M059J (cell line): ENCODE data around the gene MOG. TPM values are rescaled to one million over a fixed set of nuclear protein-coding genes. Genes with fewer than 3 reads are reported as not detected.
"Not testable (repeated sequence)": the region's sequence is repeated elsewhere in the genome, so short reads cannot be mapped to it uniquely, and the experiment has no call there.

ENCODE experiments used
- DNase-seq: peaks from one replicate; pipeline ENCODE4 v3.0.0-alpha.2; 2012; ENCODE audit warnings: low read depth
- total RNA-seq: library from RNA; depleted of rRNA; stranded (reverse); fragments of >200 nt; shearing (Covaris generic); gene quantifications from 2 replicates; pipeline ENCODE4 v1.2.3, GENCODE V29; 2014

Gene MOG
- total RNA-seq, 1 experiment from 2014 or later = not detected

- no peak for DNase-seq
Observed at GRCh38 chr6:29637247-29637646, 19.6 kb upstream of the MOG start.

- DNase-seq = no peak
Observed at GRCh38 chr6:29641430-29642148, 15.3 kb upstream of the MOG start.

GRCh38 chr6:29647927-29648642, 8.8 kb upstream of the MOG start:
- peak; percentile 57 for DNase-seq

DNA sequence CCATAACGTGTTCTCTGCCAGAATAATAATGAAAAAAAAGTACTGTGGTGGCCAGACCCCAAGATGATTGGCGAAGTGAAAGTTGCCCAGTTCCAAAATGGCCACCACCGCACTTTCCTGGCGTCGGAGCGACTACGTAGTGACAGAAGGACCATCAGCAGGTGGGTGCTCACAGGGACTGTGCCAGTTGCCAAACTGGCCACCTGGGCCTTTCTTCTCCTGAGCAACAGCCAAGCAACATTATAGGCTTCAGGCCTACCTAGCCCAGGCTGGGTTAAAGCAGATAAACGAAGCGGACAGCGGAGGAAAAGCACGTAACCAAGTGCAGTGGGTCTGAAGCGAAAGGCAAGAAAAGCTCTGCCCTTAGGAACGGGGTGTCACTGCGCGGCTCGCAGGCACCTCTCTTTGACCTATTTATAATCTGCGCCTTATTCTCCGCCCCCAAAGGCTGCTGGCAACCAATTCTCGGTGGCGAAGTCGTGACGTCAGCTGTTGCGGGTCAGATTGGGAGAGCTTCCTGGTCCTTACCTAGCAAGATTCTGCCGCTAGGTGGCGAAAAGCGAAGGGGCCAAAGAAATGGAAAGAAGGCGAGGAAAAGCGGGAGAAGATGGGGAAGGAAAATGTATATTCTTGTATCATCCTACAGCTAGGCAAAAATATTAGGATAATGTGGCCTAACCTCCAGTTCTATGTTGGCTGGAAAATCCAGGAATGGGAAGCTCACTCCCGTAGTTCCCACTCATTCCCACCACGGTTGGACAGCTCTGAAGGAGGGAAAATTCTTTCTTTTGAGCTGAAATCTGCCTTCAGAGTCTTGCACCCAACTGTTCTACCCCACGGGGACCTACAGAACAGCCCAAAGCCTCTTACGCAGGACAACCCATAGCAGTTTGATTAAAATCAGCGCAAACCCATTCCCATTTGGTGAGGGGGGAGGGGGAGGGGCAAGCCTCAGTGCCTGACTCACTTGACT, 6.9 kb upstream of the MOG start:
- DNase-seq = peak; percentile 99

- DNase-seq = peak; percentile 53
Observed at GRCh38 chr6:29651413-29652197, 5.3 kb upstream of the MOG start.

GRCh38 chr6:29652198-29652584, 4.7 kb upstream of the MOG start:
- no peak for DNase-seq

DNA sequence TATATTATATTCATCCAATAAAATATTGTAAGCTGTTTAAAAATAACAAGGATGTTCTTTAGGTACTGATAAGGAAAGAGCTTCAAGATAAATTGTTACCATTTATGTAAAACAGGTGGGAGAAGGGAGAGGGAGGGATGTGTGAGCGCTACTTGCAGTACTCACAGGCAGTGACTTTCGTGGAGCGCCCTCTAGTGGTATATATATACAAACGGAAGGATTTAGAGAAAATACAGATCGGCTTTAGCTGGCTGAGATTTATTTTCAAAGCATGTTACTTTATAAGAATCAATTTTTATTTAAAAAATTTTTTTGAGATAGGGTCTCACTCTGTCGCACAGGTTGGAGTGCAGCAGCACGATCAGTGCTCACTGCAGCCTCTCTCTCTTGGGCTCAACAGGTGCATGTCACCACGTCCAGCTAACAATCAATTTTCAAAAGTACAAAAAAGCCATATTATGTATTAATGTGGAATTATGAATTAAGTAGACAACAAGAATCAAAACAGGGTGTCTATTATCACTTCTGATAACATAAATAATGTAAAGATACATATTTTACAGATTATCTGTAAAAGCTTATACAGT, 3.3 kb upstream of the MOG start:
- peak; percentile 68 for DNase-seq

GRCh38 chr6:29655658-29656057, 1.2 kb upstream of the MOG start:
- DNase-seq = no peak

- no peak for DNase-seq
Observed at GRCh38 chr6:29656157-29656556, 735 bp upstream of the MOG start.

DNA sequence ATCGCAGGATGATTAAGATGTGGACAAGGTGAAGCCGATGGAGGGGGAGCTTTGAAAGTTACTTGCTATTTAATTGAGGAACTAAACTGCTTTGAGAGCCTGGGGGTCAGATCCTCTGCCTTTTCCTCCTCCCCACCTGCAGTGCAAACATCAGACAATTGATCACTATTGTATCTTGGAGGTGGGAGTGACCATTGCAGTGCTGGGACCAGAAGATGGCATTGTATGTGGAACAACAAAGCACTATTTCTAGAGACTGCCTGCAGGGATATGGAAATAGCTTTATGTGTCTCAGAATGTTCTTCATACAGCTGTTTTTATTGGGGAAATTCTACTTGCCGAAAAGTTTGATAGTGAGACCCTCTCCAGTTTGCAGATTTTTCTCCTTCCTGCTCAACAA, 4.2 kb downstream of the MOG start:
- DNase-seq = no peak

GRCh38 chr6:29661502-29662141, 4.7 kb downstream of the MOG start:
- peak; percentile 84 for DNase-seq

GRCh38 chr6:29663300-29664042, 6.6 kb downstream of the MOG start:
- no peak for DNase-seq

- DNase-seq = no peak
Observed at GRCh38 chr6:29665942-29666825, 9.3 kb downstream of the MOG start.

GRCh38 chr6:29666826-29667130, 9.9 kb downstream of the MOG start:
- DNase-seq = no peak

DNA sequence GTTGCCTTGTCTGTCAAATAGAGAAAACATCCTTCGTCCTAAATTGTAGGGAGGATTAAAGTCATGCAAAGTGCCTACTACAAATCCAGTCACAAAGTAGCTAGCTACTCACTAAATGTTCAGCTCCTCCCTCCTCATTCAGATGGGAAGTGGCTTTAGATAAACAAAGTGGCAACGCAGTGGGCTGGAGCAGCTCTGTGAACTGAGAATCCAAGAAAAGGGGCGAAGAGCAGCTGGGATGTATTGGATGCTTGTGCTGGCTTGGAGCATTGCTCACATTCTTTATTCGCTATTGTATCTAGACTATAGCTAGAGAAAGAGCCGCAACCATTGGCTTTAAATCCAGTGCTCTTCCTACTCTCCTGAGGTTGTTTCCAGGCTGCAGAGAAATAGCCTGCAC, 10.3 kb downstream of the MOG start:
- no peak for DNase-seq

- DNase-seq = no peak
Observed at GRCh38 chr6:29671026-29671425, 14.1 kb downstream of the MOG start.

GRCh38 chr6:29672116-29672515, 15.2 kb downstream of the MOG start:
- DNase-seq = not testable (repeated sequence)

GRCh38 chr6:29673161-29673560, 16.3 kb downstream of the MOG start:
- no peak for DNase-seq

DNA sequence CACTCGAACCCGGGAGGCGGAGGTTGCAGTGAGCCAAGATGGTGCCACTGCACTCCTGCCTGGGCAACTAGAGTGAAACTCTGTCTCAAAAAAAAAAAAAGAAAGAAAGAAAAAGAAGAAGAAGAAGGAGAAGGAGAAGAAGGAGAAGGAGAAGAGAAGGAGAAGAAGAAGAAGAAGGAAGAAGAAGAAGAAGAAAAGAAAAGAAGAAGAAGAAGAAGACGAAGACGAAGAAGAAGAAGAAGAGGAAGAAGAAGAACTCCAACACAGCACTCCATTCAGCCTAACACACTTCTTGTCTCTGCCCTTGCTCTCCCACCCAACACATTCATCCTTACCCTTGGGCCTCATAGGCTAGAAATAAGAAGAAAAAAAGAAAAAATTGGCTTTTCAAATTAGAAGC, 17.1 kb downstream of the MOG start:
- no peak for DNase-seq
